IPS-15b (cell line): ENCODE results near the gene ACE.

Source experiments
- H3K27me3 ChIP-seq: one replicate; pipeline ENCODE4 v1.6.1; 2013; ENCODE audit warnings: low read length; ENCODE audit not compliant: control insufficient read depth, insufficient read depth
- H3K36me3 ChIP-seq: one replicate; pipeline ENCODE4 v1.6.1; 2013; ENCODE audit warnings: low read length; ENCODE audit not compliant: control insufficient read depth, insufficient read depth
- H3K4me1 ChIP-seq: one replicate; pipeline ENCODE4 v1.6.1; 2013; ENCODE audit warnings: mild to moderate bottlenecking, low read length; ENCODE audit not compliant: control insufficient read depth, insufficient read depth
- H3K4me3 ChIP-seq: one replicate; pipeline ENCODE4 v1.5.1; 2013; ENCODE audit warnings: low read depth, low read length
- H3K9ac ChIP-seq: one replicate; pipeline ENCODE4 v1.6.1; 2013; ENCODE audit warnings: low read depth, mild to moderate bottlenecking, low read length
- H3K9me3 ChIP-seq: one replicate; pipeline ENCODE4 v1.6.1; 2013; ENCODE audit warnings: mild to moderate bottlenecking, low read length; ENCODE audit not compliant: control insufficient read depth, insufficient read depth

The ACE gene

GRCh38 chr17:63528183-63528582, 51.3 kb downstream of the ACE start:
- no peak overlapping the region for H3K4me3 ChIP-seq
- peaks cover 6% of the 10 kb centered on the region for H3K27me3 ChIP-seq
- H3K9me3 ChIP-seq, result no peaks in the 10 kb centered on the region
- H3K4me1 ChIP-seq, result no peaks in the 10 kb centered on the region
- H3K9ac ChIP-seq, result no peak overlapping the region
- H3K36me3 ChIP-seq, result no peaks in the 10 kb centered on the region

GRCh38 chr17:63529711-63530556, 53.1 kb downstream of the ACE start:
- no peaks in the 10 kb centered on the region for H3K9me3 ChIP-seq
- no peak overlapping the region for H3K4me3 ChIP-seq
- H3K27me3 ChIP-seq, result no peaks in the 10 kb centered on the region
- no peak overlapping the region for H3K9ac ChIP-seq
- no peaks in the 10 kb centered on the region for H3K4me1 ChIP-seq
- H3K36me3 ChIP-seq, result no peaks in the 10 kb centered on the region

DNA sequence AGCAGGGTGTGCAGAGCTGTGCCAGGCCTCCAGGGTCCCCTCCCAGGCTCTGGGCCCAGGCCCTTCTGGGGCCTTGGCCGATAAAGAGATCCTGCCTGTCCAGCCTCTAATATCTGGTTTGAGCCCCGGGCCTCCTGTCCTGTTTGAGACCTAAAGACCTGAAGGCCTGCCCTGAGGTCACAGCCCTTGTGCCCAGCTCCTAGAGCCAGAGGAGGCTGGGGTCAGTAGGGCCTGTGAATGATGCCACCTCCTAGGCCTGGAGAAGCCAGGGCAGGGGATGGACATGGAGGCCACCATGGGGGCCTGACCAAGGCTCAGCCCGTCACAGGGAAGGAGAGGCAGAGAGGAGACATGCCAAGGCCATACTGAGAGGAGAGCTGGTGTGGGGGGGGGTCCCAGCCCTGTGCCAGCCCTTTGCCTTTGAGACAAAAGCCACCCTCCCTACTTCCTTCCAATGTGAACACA, 53.7 kb downstream of the ACE start:
- Histone ChIP-seq H3K9me3 (no peaks in the 10 kb centered on the region), H3K27me3 (no peaks in the 10 kb centered on the region), H3K4me1 (no peaks in the 10 kb centered on the region), H3K4me3 (no peak overlapping the region), H3K36me3 (no peaks in the 10 kb centered on the region), H3K9ac (no peak overlapping the region)

DNA sequence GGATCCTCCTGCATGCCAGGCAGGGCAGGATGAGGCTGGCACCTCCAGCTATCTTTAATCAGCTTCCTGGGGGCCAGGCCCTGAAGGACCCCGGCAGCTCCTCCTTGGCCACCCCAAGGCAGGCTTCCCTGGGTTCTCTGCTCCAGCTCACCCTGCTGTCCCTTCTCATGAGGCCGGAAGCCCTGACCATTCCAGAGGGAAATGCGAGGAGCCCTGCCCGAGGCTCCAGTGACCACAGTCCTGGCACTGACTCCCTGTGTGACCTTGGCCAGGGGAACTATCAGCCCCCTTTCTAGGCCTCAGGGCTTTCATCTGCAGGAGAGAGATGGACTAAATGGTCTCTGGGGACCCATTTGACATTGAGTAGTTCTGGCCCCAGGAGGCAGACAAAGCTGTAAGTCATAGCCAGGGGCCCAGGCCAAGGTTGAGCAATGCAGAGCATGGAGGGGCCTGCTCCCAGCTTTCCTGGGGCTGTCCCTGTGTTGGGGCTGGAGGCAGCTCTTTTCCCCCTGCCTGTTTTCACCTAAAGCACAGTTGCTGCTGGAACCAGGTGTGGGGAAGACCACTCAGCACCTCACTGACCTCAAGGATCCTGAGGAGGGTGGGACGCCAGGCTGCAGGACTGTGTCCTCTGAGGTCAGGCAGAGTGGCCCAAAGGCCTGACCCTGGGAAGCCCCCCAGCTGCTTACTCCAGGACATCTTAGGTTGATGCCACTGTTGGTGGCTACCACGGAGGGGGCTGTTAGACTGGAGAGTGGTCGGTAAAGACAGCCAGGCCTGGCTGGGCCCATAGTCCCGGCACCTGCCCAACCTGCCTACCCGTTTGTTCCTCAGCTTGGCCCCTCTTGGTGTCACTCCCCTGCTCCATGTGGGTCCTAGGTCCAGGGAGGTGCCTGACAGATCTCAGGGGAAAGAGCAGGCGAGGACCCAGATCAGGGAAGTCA, 54.4 kb downstream of the ACE start:
- no peaks in the 10 kb centered on the region for H3K36me3 ChIP-seq
- H3K4me3 ChIP-seq, result no peak overlapping the region
- no peaks in the 10 kb centered on the region for H3K4me1 ChIP-seq
- no peaks in the 10 kb centered on the region for H3K27me3 ChIP-seq
- H3K9me3 ChIP-seq, result no peaks in the 10 kb centered on the region
- no peak overlapping the region for H3K9ac ChIP-seq

DNA sequence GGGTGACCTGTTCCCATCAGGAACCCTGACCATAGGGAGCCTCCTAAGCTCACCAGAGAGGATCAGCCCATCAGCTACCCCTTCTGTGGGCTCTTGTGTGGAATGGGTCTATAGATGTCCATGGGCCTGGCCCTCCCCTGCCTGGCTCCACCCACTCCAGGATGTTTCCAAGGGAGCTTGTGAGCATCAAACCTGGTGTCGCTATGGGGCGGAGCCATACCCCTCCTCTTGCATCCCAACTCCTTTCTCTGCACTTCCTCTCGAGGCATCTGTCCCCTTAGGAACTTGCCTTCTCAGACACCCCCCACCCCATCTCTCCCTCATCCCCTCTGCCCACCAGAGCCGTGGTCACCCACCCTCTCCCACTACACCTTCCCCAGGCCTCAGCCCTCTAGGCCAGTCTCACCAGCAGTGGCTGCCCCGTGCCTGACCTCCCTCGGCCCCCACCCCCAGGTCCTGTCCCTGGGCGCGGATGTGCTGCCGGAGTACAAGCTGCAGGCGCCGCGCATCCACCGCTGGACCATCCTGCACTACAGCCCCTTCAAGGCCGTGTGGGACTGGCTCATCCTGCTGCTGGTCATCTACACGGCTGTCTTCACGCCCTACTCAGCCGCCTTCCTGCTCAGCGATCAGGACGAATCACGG, 56.7 kb downstream of the ACE start:
- H3K9me3 ChIP-seq, result no peaks in the 10 kb centered on the region
- no peak overlapping the region for H3K4me3 ChIP-seq
- H3K9ac ChIP-seq, result no peak overlapping the region
- H3K27me3 ChIP-seq, result peaks cover 14% of the 10 kb centered on the region
- H3K36me3 ChIP-seq, result no peaks in the 10 kb centered on the region
- H3K4me1 ChIP-seq, result no peaks in the 10 kb centered on the region

- H3K36me3 ChIP-seq, result no peaks in the 10 kb centered on the region
- no peaks in the 10 kb centered on the region for H3K9me3 ChIP-seq
- no peaks in the 10 kb centered on the region for H3K4me1 ChIP-seq
- H3K4me3 ChIP-seq, result no peak overlapping the region
- no peak overlapping the region for H3K9ac ChIP-seq
- peaks cover 19% of the 10 kb centered on the region for H3K27me3 ChIP-seq
These were observed 57.3 kb downstream of the ACE start for GRCh38 chr17:63534078-63534570.

GRCh38 chr17:63534816-63535455, 58.1 kb downstream of the ACE start:
- Histone ChIP-seq H3K27me3 (peaks cover 26% of the 10 kb centered on the region), H3K9me3 (no peaks in the 10 kb centered on the region), H3K9ac (no peak overlapping the region), H3K4me3 (no peak overlapping the region), H3K36me3 (no peaks in the 10 kb centered on the region), H3K4me1 (no peaks in the 10 kb centered on the region)

DNA sequence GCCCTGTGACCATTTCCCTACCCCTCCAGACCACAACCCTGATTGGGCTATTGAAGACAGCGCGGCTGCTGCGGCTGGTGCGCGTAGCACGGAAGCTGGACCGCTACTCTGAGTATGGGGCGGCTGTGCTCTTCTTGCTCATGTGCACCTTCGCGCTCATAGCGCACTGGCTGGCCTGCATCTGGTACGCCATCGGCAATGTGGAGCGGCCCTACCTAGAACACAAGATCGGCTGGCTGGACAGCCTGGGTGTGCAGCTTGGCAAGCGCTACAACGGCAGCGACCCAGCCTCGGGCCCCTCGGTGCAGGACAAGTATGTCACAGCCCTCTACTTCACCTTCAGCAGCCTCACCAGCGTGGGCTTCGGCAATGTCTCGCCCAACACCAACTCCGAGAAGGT, 58.8 kb downstream of the ACE start:
- H3K9me3 ChIP-seq, result no peaks in the 10 kb centered on the region
- H3K4me3 ChIP-seq, result no peak overlapping the region

GRCh38 chr17:63537001-63537400, 60.1 kb downstream of the ACE start:
- H3K9ac ChIP-seq, result no peak overlapping the region
- H3K4me1 ChIP-seq, result no peaks in the 10 kb centered on the region
- no peaks in the 10 kb centered on the region for H3K9me3 ChIP-seq
- H3K4me3 ChIP-seq, result no peak overlapping the region
- H3K36me3 ChIP-seq, result no peaks in the 10 kb centered on the region
- H3K27me3 ChIP-seq, result peaks cover 26% of the 10 kb centered on the region

More for the DNA sequence above, 58.8 kb downstream of the ACE start:
- H3K36me3 ChIP-seq, result no peaks in the 10 kb centered on the region
- peaks cover 26% of the 10 kb centered on the region for H3K27me3 ChIP-seq
- no peaks in the 10 kb centered on the region for H3K4me1 ChIP-seq
- no peak overlapping the region for H3K9ac ChIP-seq

GRCh38 chr17:63537991-63538692, 61.3 kb downstream of the ACE start:
- Histone ChIP-seq H3K27me3 (peaks cover 26% of the 10 kb centered on the region), H3K4me1 (no peaks in the 10 kb centered on the region), H3K36me3 (no peaks in the 10 kb centered on the region), H3K4me3 (peak overlapping the region; percentile 56), H3K9ac (no peak overlapping the region), H3K9me3 (no peaks in the 10 kb centered on the region)
